Tibial nerve (tissue), 4 donors: Measurements from ENCODE around the gene OR6V1. TPM values are rescaled to one million over a fixed set of nuclear protein-coding genes. Genes with fewer than 3 reads are reported as not detected.
"Not testable (repeated sequence)": the region's sequence is repeated elsewhere in the genome, so short reads cannot be mapped to it uniquely, and the experiment has no call there.

Experiments used
- DNase-seq, 2 donors: peaks; one replicate each; pipeline ENCODE4 v3.0.0-alpha.2; 2019; ENCODE audit warnings: low spot score in 2 of 2
- H3K27ac ChIP-seq, 4 donors: fragments of 200-600 bp; sonication (generic) in 3 of 4; one replicate each; pipeline ENCODE4 v1.5.1; 2017 to 2019; ENCODE audit warnings: mild to moderate bottlenecking in 1 of 4
- H3K27me3 ChIP-seq, 2 donors: fragments of 200-600 bp; sonication (generic) in 1 of 2; one replicate each; pipeline versions ENCODE4 v1.5.1 to v1.6.0; 2017 to 2019
- H3K36me3 ChIP-seq, 3 donors: fragments of 200-600 bp; sonication (generic); one replicate each; pipeline ENCODE4 v1.5.1; 2018 to 2019
- H3K4me1 ChIP-seq, 4 donors: fragments of 200-600 bp; sonication (generic) in 3 of 4; one replicate each; pipeline ENCODE4 v1.5.1; 2017 to 2019
- H3K4me3 ChIP-seq, 4 donors: fragments of 200-600 bp; sonication (generic) in 3 of 4; one replicate each; pipeline ENCODE4 v1.5.1; 2017 to 2019; ENCODE audit warnings: mild to moderate bottlenecking in 1 of 4, moderate library complexity in 1 of 4
- H3K9me3 ChIP-seq, 4 donors: fragments of 200-600 bp; sonication (generic) in 3 of 4; one replicate each; pipeline ENCODE4 v1.5.1; 2017 to 2019
- CTCF ChIP-seq, 5 experiments: fragments of 200-600 bp in 3 of 5; fragments of 450-650 bp in 2 of 5; sonication (generic) in 3 of 5; IDR thresholded peaks; one replicate each; pipeline ENCODE4 v1.5.1; 2016 to 2019; ENCODE audit warnings: antibody characterized with exemption in 5 of 5, mild to moderate bottlenecking in 3 of 5, moderate library complexity in 2 of 5
- EP300 ChIP-seq, 2 donors: sonication (generic); formaldehyde crosslinking; IDR thresholded peaks; one replicate each; pipeline ENCODE4 v1.6.1; 2017; ENCODE audit warnings: antibody characterized with exemption in 2 of 2, mild to moderate bottlenecking in 1 of 2
- POLR2A ChIP-seq, 2 donors: fragments of 450-650 bp; IDR thresholded peaks; one replicate each; pipeline ENCODE4 v1.6.1; 2017; ENCODE audit warnings: antibody characterized with exemption in 2 of 2, mild to moderate bottlenecking in 2 of 2, moderate library complexity in 2 of 2
- WGBS, 2 donors: methylation state at CpG; one replicate each; pipeline ENCODE4 v1.1.5; 2018; 5-methylcytosine and 5-hydroxymethylcytosine counted together
- total RNA-seq, 4 donors: library from RNA; depleted of rRNA; stranded (reverse); fragments of >200 nt; gene quantifications; one replicate each; pipeline ENCODE4 v1.1.0, GENCODE V29; 2016

The OR6V1 gene
- total RNA-seq, 4 donors from 2014 or later = not detected

GRCh38 chr7:143085109-143085508, 33.0 kb downstream of the OR6V1 start:
- H3K36me3 ChIP-seq = no peaks in the 10 kb centered on the region
- TF ChIP-seq EP300 (IDR thresholded peaks at IDR 0.05) (no peak), CTCF (IDR thresholded peaks at IDR 0.05) (no peak)
- no peaks in the 10 kb centered on the region for H3K4me1 ChIP-seq
- no peaks in the 10 kb centered on the region for H3K27me3 ChIP-seq
- no peak overlapping the region for H3K27ac ChIP-seq
- WGBS, 2 donors = 59 to 86% methylated on average over 1 of the region's 1 CpG
- H3K4me3 ChIP-seq = no peak overlapping the region
- DNase-seq = no peak
- peaks cover 0 to 43% (median 0%) of the 10 kb centered on the region in 4 donors for H3K9me3 ChIP-seq

GRCh38 chr7:143085610-143086009, 33.5 kb downstream of the OR6V1 start:
- not testable (repeated sequence) for H3K4me3 ChIP-seq, H3K27ac ChIP-seq, H3K36me3 ChIP-seq, H3K27me3 ChIP-seq, H3K4me1 ChIP-seq, DNase-seq
- 85 to 91% methylated on average over 3 of the region's 3 CpGs for WGBS, 2 donors
- peaks cover 0 to 38% (median 0%) of the 10 kb centered on the region in 4 donors for H3K9me3 ChIP-seq

GRCh38 chr7:143088549-143089231, 36.5 kb downstream of the OR6V1 start:
- peaks cover 0 to 22% (median 0%) of the 10 kb centered on the region in 4 donors for H3K9me3 ChIP-seq
- 93 to 95% methylated on average over 16 of the region's 16 CpGs for whole genome bisulfite sequencing, 2 donors
- not testable (repeated sequence) for H3K36me3 ChIP-seq, H3K4me3 ChIP-seq, H3K4me1 ChIP-seq, H3K27me3 ChIP-seq, H3K27ac ChIP-seq, DNase-seq

- Histone ChIP-seq H3K4me3 (no peak overlapping the region), H3K27ac (no peak overlapping the region), H3K27me3 (no peaks in the 10 kb centered on the region), H3K9me3 (peaks cover 0 to 46% (median 7%) of the 10 kb centered on the region in 4 donors), H3K4me1 (no peaks in the 10 kb centered on the region), H3K36me3 (no peaks in the 10 kb centered on the region)
- no peak for DNase-seq
- WGBS, 2 donors = 78 to 85% methylated on average over 2 of the region's 2 CpGs
- TF ChIP-seq CTCF (IDR thresholded peaks at IDR 0.05) (no peak), POLR2A (IDR thresholded peaks at IDR 0.05) (no peak), EP300 (IDR thresholded peaks at IDR 0.05) (no peak)
These were observed 44.0 kb downstream of the OR6V1 start for GRCh38 chr7:143096146-143096545.

GRCh38 chr7:143099579-143099978, 47.4 kb downstream of the OR6V1 start:
- not testable (repeated sequence) for H3K36me3 ChIP-seq, H3K27ac ChIP-seq, DNase-seq, H3K4me1 ChIP-seq, H3K27me3 ChIP-seq, H3K4me3 ChIP-seq
- 93 to 97% methylated on average over 1 of the region's 1 CpG for WGBS, 2 donors
- H3K9me3 ChIP-seq = peaks cover 0 to 51% (median 7%) of the 10 kb centered on the region in 4 donors

Other genes starting within 250 kb of the OR6V1 start
- gene EPHB6, start 197.3 kb upstream of the OR6V1 start, total RNA-seq = 10 to 100 TPM in 3 of 4 donors, 1 to 10 TPM in 1; 6.9 to 84.3 (median 22.1) TPM
- under 1 TPM in 3 of 4 donors, not detected in 1; under 0.01 to 0.78 (median under 0.01) TPM for gene TRPV6, start 166.6 kb upstream of the OR6V1 start, total RNA-seq
- gene TRPV5, start 118.6 kb upstream of the OR6V1 start, total RNA-seq = under 1 TPM in 2 of 4 donors, not detected in 2; 0.20 to 0.21 TPM
- gene LLCFC1, start 112.9 kb upstream of the OR6V1 start, total RNA-seq = not detected
- gene KEL, start 90.0 kb upstream of the OR6V1 start, total RNA-seq = under 1 TPM; 0.59 to 0.87 (median 0.61) TPM
- under 1 TPM in 2 of 4 donors, not detected in 2; 0.44 to 0.78 TPM for gene OR9A2, start 25.2 kb upstream of the OR6V1 start, total RNA-seq
- not detected for gene PIP, start 79.7 kb downstream of the OR6V1 start, total RNA-seq
- gene TAS2R39, start 131.1 kb downstream of the OR6V1 start, total RNA-seq = not detected
- not detected for gene TAS2R40, start 169.7 kb downstream of the OR6V1 start, total RNA-seq
- gene GSTK1, start 211.1 kb downstream of the OR6V1 start, total RNA-seq = 100 to 1,000 TPM; 149 to 202 (median 161) TPM
- gene TMEM139, start 232.6 kb downstream of the OR6V1 start, total RNA-seq = 10 to 100 TPM in 1 of 4 donors, 1 to 10 TPM in 3; 2.1 to 12.0 (median 6.4) TPM
- 10 to 100 TPM; 18.4 to 25.2 (median 21.3) TPM for gene CASP2, start 236.0 kb downstream of the OR6V1 start, total RNA-seq